Prostate gland (tissue), 2 donors: ENCODE data around the gene GBP3. TPM values are rescaled to one million over a fixed set of nuclear protein-coding genes. Genes with fewer than 3 reads are reported as not detected.
"Not testable (repeated sequence)": the region's sequence is repeated elsewhere in the genome, so short reads cannot be mapped to it uniquely, and the experiment has no call there.

Source experiments
- DNase-seq: peaks from one replicate; pipeline ENCODE4 v3.0.0-alpha.2; 2019; ENCODE audit warnings: low spot score
- H3K27ac ChIP-seq, 2 donors: fragments of 200-600 bp; sonication (generic); 2 replicates each; pipeline ENCODE4 v1.5.1; 2017 to 2019
- H3K27me3 ChIP-seq: fragments of 200-600 bp; sonication (generic); replicated peaks from 2 replicates; pipeline ENCODE4 v1.5.1; 2019; ENCODE audit not compliant: insufficient read depth
- H3K36me3 ChIP-seq, 2 donors: fragments of 200-600 bp; sonication (generic); 1 replicate in 1 of 2; 2 replicates in 1 of 2; pipeline versions ENCODE4 v1.5.1 to v1.8.1; 2017 to 2019
- H3K4me1 ChIP-seq: fragments of 200-600 bp; sonication (generic); replicated peaks from 2 replicates; pipeline ENCODE4 v1.5.1; 2019
- H3K4me3 ChIP-seq, 2 donors: fragments of 200-600 bp; sonication (generic); 2 replicates each; pipeline ENCODE4 v1.5.1; 2017 to 2019
- H3K9me3 ChIP-seq: fragments of 200-600 bp; sonication (generic); 2 replicates; pipeline ENCODE4 v1.5.1; 2017
- POLR2A ChIP-seq: fragments of 450-650 bp; IDR thresholded peaks from one replicate; pipeline ENCODE4 v1.6.1; 2016; ENCODE audit warnings: antibody characterized with exemption, mild to moderate bottlenecking
- POLR2AphosphoS5 ChIP-seq: sonication (generic); formaldehyde crosslinking; IDR thresholded peaks from one replicate; pipeline ENCODE4 v1.6.1; 2017; ENCODE audit warnings: antibody characterized with exemption
- WGBS: methylation state at CpG from one replicate; pipeline ENCODE4 v1.1.5; 2018; 5-methylcytosine and 5-hydroxymethylcytosine counted together
- intact Hi-C: fragments of 100-400 bp; cut with DNase I; formaldehyde crosslinking; loops from one replicate; pipeline ENCODE4 v1.14.2; 2022
- total RNA-seq, 2 donors: library from RNA; depleted of rRNA; stranded (reverse); fragments of >200 nt; gene quantifications; one replicate each; pipeline ENCODE4 v1.1.0, GENCODE V29; 2016
- TF ChIP-seq, protein P1 (sequence below), 4 experiments: fragments of 200-600 bp in 2 of 4; fragments of 450-650 bp in 2 of 4; sonication (generic) in 2 of 4; IDR thresholded peaks; 1 replicate in 3 of 4; 2 replicates in 1 of 4; pipeline ENCODE4 v1.5.1; 2016 to 2019; ENCODE audit warnings: antibody characterized with exemption in 4 of 4, mild to moderate bottlenecking in 2 of 4, moderate library complexity in 2 of 4

GBP3 gene
- total RNA-seq, 2 donors from 2014 or later: 15.8 to 32.7 TPM

DNA sequence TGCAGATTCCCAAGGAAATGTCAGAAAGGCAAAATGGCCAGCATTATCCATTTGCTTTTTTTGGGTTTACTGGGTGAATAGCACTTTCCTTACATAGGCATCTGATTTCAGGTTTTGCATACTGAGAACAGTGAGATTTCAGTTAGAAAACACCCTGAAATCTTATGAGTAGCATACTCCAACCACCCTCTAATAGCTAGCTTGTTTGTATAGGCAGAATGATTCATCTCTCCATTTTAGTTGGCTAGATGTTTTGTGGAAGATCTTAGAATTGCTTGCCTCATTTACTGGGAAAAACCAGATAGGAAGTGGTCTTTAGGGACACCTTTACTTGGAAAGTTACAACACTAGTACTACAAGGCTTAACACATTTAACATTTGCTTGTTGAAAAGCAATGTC lies 40.6 kb downstream of the GBP3 start:
- DNase-seq: no peak
- H3K36me3 ChIP-seq: no peaks in the 10 kb centered on the region
- TF ChIP-seq, protein P1, sequence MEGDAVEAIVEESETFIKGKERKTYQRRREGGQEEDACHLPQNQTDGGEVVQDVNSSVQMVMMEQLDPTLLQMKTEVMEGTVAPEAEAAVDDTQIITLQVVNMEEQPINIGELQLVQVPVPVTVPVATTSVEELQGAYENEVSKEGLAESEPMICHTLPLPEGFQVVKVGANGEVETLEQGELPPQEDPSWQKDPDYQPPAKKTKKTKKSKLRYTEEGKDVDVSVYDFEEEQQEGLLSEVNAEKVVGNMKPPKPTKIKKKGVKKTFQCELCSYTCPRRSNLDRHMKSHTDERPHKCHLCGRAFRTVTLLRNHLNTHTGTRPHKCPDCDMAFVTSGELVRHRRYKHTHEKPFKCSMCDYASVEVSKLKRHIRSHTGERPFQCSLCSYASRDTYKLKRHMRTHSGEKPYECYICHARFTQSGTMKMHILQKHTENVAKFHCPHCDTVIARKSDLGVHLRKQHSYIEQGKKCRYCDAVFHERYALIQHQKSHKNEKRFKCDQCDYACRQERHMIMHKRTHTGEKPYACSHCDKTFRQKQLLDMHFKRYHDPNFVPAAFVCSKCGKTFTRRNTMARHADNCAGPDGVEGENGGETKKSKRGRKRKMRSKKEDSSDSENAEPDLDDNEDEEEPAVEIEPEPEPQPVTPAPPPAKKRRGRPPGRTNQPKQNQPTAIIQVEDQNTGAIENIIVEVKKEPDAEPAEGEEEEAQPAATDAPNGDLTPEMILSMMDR (IDR thresholded peaks at IDR 0.05): no peak
- TF ChIP-seq POLR2AphosphoS5 (no peak), POLR2A (no peak)
- intact Hi-C loops: no loop called here
- H3K4me1 ChIP-seq: peaks cover 3% of the 10 kb centered on the region
- H3K4me3 ChIP-seq: no peak overlapping the region
- H3K27me3 ChIP-seq: no peaks in the 10 kb centered on the region
- no peak overlapping the region for H3K27ac ChIP-seq
- no peaks in the 10 kb centered on the region for H3K9me3 ChIP-seq

DNA sequence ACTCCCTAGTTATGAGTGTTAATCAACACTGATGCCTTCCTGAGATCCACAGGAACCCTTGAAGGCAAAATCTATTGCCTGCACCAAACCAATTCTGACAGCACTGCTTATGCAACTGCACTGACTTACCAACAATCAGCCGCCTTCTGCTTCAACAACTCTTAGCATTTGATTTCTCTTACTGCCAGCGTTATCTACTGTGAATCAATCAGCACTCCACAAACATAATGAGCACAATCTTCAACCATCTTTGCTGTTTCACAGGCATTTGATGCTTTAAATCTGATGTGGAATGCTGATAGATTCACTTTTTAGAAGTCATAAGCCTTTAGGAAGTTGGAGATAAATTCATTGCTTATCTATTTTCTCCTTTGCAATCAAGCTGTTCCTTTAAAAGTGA lies 41.2 kb downstream of the GBP3 start:
- 85% methylated on average over 2 of the region's 2 CpGs for WGBS
- H3K4me1 ChIP-seq, H3K27ac ChIP-seq, intact Hi-C loops, H3K36me3 ChIP-seq, H3K9me3 ChIP-seq, DNase-seq, H3K27me3 ChIP-seq, H3K4me3 ChIP-seq: not testable (repeated sequence)

DNA sequence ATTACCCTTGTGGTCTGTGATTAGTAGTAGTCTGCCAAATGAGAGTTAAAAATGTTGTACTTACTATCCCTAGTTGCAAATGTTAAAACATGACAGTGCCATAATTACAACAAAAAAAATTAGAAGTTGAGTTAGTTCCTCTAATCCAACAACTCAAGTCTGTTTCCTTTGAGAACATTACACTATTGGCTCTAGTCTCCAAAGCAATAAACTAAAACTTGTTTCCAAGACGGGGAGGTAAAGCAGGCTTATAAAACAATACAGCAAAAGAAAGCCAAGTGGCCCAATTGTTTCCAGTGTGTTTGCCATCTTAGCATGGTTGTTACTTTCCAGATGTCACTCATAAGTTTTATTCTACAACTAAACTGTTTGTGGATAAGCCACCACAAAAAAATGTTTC lies 41.8 kb downstream of the GBP3 start:
- Histone ChIP-seq H3K4me1 (peaks cover 3% of the 10 kb centered on the region), H3K27ac (no peak overlapping the region), H3K36me3 (no peaks in the 10 kb centered on the region), H3K4me3 (no peak overlapping the region), H3K27me3 (no peaks in the 10 kb centered on the region), H3K9me3 (no peaks in the 10 kb centered on the region)
- TF ChIP-seq, protein P1 (IDR thresholded peaks at IDR 0.05): no peak
- TF ChIP-seq POLR2A: no peak
- TF ChIP-seq POLR2AphosphoS5: peak; percentile 43
- no peak for DNase-seq
- intact Hi-C loops: no loop called here
- 10% methylated on average over 1 of the region's 1 CpG for WGBS

DNA sequence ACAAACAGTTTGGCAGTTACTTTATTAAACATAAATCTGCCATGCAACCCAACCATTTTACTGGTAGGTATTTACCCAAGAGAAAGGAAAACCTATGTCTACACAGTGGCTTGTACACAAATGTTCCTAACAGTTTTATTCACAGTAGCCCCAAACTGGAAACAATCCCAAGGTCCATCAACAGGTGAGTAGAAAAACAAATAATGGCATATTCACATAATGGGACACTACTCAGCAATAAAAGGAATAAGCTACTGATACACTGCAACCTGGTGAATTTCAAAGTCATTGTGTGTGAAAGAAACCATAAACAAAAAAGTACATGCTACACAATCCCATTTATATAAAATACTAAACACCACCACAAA lies 42.9 kb downstream of the GBP3 start:
- Histone ChIP-seq H3K36me3 (no peaks in the 10 kb centered on the region), H3K27ac (no peak overlapping the region), H3K9me3 (no peaks in the 10 kb centered on the region), H3K4me1 (peaks cover 3% of the 10 kb centered on the region), H3K4me3 (no peak overlapping the region), H3K27me3 (no peaks in the 10 kb centered on the region)
- no peak for DNase-seq
- intact Hi-C loops: no loop called here
- TF ChIP-seq POLR2A: no peak
- TF ChIP-seq POLR2AphosphoS5: no peak
- TF ChIP-seq, protein P1 (IDR thresholded peaks at IDR 0.05): no peak

DNA sequence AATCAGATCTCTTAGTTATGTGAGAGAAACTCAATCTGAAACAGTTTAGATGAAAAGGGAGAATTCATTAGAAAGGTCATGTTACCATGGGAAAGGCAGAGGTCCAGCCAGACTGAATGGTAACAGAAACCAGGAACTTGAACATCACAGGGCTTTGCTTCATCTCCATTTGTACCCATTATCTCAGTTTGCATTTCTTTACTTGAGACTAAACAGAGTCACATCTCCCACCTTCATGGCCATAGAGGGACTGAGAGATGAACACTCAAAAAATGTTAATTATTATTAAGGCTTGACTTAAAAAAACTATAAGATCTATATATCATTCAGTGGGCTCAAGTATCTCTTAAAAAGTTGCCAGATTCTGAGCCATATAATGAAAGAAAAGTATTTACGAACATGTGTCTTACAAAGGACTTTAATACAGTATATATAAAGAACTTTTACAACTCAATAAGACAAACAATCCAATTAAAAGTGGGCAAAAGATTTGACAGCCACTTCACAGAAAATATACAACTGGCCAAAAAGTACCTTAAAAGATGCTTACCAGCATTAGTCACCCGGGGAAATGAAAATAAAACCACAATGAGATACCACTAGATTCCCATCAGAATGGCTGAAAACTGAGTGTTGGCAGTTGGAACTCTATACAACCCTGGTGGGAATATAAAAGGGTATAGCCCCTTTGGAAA lies 43.5 kb downstream of the GBP3 start:
- Histone ChIP-seq H3K4me1 (no peaks in the 10 kb centered on the region), H3K36me3 (no peaks in the 10 kb centered on the region), H3K27ac (no peak overlapping the region), H3K27me3 (no peaks in the 10 kb centered on the region), H3K4me3 (no peak overlapping the region), H3K9me3 (no peaks in the 10 kb centered on the region)
- TF ChIP-seq POLR2AphosphoS5 (no peak), POLR2A (no peak)
- TF ChIP-seq, protein P1 (IDR thresholded peaks at IDR 0.05): no peak
- WGBS: 29% methylated on average over 2 of the region's 2 CpGs
- intact Hi-C loops: no loop called here
- DNase-seq: no peak
